Ishikawa (cell line): ENCODE data around the gene B4GALNT4.

Experiments used
- CEBPB ChIP-seq: IDR thresholded peaks from 2 replicates; pipeline ENCODE4 v1.6.1; 2012
- CREB1 ChIP-seq: IDR thresholded peaks from 2 replicates; pipeline ENCODE4 v1.6.1; 2012; ENCODE audit warnings: low read depth
- EGR1 ChIP-seq: IDR thresholded peaks from 2 replicates; pipeline ENCODE4 v1.6.1; 2012
- EP300 ChIP-seq: IDR thresholded peaks from 2 replicates; pipeline ENCODE4 v1.6.1; 2012; ENCODE audit warnings: borderline replicate concordance
- FOXM1 ChIP-seq: IDR thresholded peaks from 2 replicates; pipeline ENCODE4 v1.6.1; 2012; ENCODE audit warnings: low read depth, borderline replicate concordance
- NFIC ChIP-seq: IDR thresholded peaks from 2 replicates; pipeline ENCODE4 v1.6.1; 2012
- RAD21 ChIP-seq: IDR thresholded peaks from 2 replicates; pipeline ENCODE4 v1.6.1; 2012; ENCODE audit warnings: low read depth
- REST ChIP-seq: IDR thresholded peaks from 2 replicates; pipeline ENCODE4 v1.6.1; 2012; ENCODE audit warnings: low read depth, mild to moderate bottlenecking
- TAF1 ChIP-seq: IDR thresholded peaks from 2 replicates; pipeline ENCODE4 v1.6.1; 2012; ENCODE audit warnings: low read depth, mild to moderate bottlenecking
- TCF12 ChIP-seq: IDR thresholded peaks from 2 replicates; pipeline ENCODE4 v1.6.1; 2012; ENCODE audit warnings: low read depth
- TEAD4 ChIP-seq: IDR thresholded peaks from 2 replicates; pipeline ENCODE4 v1.6.1; 2012
- USF1 ChIP-seq: IDR thresholded peaks from 2 replicates; pipeline ENCODE4 v1.6.1; 2012
- YY1 ChIP-seq: IDR thresholded peaks from 2 replicates; pipeline ENCODE4 v1.6.1; 2012; ENCODE audit warnings: low read depth
- ZBTB7A ChIP-seq: IDR thresholded peaks from 2 replicates; pipeline ENCODE4 v1.6.1; 2012; ENCODE audit warnings: low read depth
- TF ChIP-seq, protein P1 (sequence below): IDR thresholded peaks from 2 replicates; pipeline ENCODE4 v1.6.1; 2012

B4GALNT4 gene

DNA sequence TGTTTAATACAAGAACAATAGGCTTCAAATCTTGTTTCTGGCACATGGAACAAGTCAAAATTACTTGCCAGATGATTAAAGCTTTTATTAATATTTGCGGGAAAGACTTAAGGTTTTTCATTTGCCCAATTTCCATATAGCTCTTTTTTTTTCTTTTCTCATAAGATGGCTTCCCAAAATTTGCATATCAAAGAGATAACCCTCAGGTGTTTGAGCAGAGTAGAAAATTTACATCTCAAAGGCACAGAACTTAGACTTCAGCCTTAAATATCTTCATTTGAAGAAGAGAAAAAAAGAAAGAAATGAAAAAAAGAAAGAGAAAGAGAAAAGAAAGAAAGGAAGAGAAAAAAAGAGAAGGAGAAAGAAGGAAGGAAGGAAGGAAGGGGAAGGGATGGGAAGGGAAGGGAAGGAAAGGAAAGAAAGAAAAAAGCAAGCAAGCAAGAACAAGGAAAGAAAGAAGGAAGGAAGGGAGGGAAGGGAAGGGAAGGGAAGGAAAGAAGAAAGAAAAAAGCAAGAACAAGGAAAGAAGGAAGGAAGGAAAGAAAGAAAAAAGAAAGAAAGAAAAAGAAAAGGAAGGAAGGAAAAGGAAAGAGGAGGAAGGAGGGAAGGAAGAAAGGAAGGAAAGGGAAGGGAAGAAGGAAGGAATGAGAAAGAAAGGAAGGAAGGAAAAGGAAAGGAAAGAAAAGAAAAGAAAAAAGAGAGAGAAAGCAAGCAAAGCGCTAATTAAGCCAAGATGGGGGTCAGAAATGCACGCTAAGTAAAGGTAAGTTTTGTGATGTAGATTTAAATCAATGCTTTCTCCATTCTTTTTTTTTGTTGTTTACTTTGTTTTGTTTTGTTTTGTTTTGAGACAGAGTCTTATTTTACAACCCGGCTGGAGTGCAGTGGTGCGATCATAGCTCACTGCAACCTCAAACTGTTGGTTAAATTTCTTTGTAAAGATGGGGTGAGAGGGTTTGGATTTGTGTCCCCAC, 28.5 kb upstream of the B4GALNT4 start:
- no peak for TF ChIP-seq TAF1
- TF ChIP-seq TCF12, result no peak
- no peak for TF ChIP-seq REST
- no peak for TF ChIP-seq ZBTB7A
- no peak for TF ChIP-seq YY1
- no peak for TF ChIP-seq CREB1
- no peak for TF ChIP-seq FOXM1
- TF ChIP-seq NFIC, result no peak
- no peak for TF ChIP-seq TEAD4

DNA sequence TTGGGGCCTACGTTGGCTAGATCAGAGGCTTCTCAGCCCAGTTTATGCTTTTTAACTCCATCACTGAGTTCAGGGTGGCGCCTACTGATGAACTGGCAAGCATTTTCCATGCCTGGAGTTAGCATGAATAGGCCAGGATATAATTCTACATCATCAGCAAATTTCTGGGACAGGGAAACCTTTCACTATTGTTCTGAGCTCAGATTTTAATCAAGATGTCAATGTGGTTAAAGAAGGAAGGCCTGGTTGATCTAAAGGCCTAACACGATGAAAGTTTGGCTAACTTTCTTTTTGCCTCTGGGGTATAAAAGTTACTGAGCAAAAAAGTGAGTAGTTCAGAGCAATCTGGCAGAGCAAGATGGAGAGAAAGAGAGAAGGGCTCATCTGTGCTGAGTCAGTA, 27.0 kb upstream of the B4GALNT4 start:
- TF ChIP-seq EP300 (no peak), TCF12 (no peak), REST (no peak), YY1 (no peak), ZBTB7A (no peak), FOXM1 (no peak), NFIC (no peak), EGR1 (no peak), TEAD4 (no peak), CEBPB (no peak), USF1 (no peak), TAF1 (no peak), RAD21 (no peak), CREB1 (no peak)
- TF ChIP-seq, protein P1, sequence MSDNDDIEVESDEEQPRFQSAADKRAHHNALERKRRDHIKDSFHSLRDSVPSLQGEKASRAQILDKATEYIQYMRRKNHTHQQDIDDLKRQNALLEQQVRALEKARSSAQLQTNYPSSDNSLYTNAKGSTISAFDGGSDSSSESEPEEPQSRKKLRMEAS, result no peak

GRCh38 chr11:344836-345578, 24.3 kb upstream of the B4GALNT4 start:
- no peak for TF ChIP-seq TCF12

DNA sequence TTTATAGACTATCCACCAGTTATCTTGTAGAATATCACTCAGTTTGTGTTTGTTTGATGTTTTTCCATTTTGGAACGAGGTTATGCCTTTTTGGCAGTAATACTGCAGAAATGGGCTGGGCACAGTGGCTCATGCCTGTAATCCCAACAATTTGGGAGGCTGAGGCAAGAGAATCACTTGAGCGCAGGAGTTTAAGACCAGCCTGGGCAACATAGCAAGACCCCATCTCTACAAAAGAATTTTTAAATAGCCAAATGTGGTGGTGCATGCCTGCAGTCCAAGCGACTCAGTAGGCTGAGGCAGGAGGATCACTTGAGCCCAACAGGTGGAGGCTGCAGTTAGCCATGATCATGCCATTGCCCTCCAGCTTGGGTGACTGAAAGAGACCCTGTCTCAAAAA, 22.8 kb upstream of the B4GALNT4 start:
- TF ChIP-seq USF1, result no peak
- no peak for TF ChIP-seq RAD21

- TF ChIP-seq, protein P1, result no peak
- TF ChIP-seq ZBTB7A (no peak), RAD21 (no peak), REST (no peak), EP300 (no peak), FOXM1 (no peak), TAF1 (no peak), TCF12 (no peak), YY1 (no peak), NFIC (no peak), CREB1 (no peak), USF1 (no peak), TEAD4 (no peak), CEBPB (no peak), EGR1 (no peak)
Observed at GRCh38 chr11:350723-351255, 18.5 kb upstream of the B4GALNT4 start.
